Fibroblast of gingiva (primary cell): ENCODE data around the gene KDELR1.

Source experiments
- DNase-seq: peaks from one replicate; pipeline ENCODE4 v3.0.0-alpha.2; 2011; ENCODE audit warnings: low read depth

KDELR1 gene

DNA sequence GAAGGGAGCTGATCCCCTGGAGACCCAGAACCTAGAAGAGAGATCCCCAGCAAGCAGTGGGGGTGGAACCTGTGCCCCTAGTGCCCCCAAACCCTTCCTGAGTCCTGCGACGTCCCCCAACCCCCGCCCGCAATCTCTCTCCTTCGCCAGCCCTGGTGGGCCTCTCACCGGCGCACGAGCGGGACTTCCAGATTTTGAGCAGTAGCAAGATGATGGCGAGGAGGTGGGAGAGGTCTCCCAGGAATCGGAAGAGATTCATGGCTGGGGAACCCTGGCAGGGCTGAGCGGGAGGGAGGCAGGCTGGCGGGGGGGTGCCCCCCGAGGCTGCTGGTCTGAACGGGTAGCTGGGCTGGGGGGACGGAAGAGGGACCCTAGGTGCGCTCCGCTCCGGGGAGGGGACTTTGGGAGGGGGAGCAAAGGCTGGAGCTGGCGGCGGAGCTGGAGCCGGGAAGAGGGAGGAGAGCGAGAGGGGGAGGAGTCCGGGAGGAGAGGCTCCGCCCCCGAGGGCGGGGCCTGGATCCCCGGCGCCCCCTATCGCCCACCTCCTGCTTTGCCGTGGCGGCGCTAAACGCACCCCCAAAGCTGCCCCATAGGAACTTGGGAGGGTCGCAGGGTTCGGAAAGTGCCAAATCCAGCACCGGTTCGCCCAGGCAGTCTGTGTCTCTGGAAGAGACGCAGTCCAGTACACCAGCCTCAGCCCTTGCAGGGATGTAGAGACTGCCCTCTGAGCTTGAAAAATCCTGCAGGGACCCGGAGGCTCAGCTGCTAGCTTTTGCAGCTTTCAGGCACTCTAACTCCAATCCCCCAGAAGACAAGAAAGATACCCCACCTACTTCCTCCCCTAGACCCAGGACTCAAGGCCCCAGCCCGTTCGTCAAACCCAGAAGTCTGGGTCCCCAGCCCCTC, at the start of gene KDELR1:
KDELR1 (minus strand) TSS at position 452 of the 906 bp plus-strand sequence; CDS start at position 259, 193 bp downstream.
- DNase-seq: peak; percentile 64

DNA sequence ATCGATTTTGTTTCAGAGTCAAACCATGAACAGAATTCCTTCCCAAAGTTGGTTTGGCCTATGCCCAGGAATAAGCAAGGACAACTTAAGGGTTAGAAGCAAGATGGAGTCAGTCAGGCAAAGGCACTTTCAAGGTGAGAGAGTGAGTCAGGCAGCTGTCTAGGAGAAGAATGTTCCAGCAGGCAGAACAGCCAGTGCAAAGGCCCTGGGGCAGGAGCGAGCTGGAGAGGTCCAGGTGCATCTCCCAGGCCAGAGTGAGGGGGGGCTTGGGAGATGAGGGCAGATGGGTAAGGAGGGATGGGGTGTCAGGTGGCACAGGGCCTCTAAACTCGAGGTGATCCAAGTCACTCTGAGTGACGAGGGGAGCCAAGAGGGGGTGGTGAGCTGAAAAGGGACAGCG, 45.2 kb upstream of the KDELR1 start:
- no peak for DNase-seq

DNA sequence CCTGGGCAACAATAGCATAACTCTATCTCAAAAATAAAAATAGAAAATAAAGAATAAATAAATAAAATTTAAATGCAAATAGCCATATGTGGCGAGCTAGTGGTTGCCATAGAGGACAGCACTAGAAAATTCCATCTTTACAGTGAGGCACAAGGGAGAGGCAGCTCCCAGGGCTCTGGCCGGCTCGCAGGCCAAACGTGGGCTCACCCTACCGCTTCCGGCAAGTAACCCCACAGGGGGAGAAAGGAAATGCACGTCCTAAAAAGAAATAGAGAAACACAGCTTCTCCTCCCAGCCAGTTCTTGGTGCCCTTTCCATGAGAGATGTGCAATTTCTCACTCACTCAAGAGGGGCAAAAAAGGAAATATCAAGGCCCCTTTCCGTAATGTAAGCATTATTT, 42.0 kb upstream of the KDELR1 start:
- no peak for DNase-seq

GRCh38 chr19:48428670-48429069, 37.3 kb upstream of the KDELR1 start:
- DNase-seq: no peak

DNA sequence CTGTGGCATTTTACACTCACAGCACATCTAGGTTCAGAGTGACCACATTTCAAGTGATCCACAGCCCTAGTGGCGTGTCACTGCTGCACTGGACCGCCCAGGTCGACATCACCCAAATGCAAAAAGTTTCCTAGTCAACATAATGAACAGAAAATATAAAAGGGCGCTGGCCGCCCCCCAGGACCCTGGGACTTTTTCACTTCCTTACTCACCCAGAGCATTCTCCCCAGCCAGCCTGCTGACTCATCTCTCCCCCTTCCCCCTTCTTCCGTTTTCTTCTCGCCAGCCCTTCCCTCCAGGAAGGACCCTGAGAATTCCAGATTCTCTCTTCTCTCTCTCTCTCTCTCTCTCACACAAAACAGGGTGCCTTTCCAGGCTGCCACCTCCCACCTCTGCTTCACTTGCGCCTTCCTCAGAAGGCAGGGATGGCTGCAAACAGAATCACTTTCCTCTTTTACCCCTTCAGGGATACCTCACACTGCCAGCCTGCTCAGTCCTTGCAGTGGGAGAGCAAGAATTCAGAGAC, 33.4 kb upstream of the KDELR1 start:
- DNase-seq: no peak

DNA sequence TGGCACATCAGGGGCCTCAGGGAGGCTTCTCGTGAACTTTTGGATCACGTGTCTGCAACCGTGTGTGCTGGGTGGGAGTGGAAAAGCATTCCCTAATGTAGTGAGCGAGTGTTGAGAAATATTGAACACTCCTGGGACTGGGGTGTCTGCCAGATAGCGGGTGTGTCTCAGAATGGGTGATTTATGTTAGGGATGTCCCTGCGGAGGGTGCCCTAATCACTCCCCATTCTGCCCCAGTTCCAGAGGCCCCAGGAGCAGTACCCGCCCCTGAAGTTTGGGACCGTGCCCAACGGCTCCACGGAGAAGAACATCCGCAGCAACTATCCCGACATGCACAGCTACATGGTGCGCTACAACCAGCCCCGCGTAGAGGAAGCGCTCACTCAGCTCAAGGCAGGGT, 30.2 kb upstream of the KDELR1 start:
- no peak for DNase-seq

DNA sequence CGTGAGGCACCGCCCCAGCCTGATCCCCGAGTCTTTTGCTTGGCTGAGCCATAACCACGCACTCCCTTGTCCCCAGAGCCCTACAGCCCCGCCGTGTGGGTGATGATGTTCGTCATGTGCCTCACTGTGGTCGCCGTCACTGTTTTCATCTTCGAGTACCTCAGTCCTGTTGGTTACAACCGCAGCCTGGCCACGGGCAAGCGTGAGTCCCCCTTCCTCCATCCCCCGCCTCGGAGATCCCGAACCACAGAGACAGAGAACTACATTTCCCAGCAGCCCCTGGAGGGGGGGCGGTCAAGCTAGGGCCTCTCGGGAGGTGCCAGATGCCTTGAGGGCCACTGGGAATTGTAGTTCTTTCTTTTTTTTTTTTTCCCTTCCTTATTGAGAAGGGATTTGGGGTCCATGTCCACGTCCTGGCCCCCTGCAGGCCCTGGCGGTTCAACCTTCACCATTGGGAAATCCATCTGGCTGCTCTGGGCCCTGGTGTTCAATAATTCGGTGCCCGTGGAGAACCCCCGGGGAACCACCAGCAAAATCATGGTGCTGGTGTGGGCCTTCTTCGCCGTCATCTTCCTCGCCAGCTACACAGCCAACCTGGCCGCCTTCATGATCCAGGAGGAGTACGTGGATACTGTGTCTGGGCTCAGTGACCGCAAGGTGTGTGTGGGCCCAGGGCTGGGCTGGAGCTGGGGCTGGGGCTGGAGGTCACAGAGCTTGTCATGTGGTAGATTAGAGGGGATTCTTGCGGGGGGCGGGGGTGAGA, 28.0 kb upstream of the KDELR1 start:
- DNase-seq: peak; percentile 20

GRCh38 chr19:48418317-48419064, 27.1 kb upstream of the KDELR1 start:
- no peak for DNase-seq

DNA sequence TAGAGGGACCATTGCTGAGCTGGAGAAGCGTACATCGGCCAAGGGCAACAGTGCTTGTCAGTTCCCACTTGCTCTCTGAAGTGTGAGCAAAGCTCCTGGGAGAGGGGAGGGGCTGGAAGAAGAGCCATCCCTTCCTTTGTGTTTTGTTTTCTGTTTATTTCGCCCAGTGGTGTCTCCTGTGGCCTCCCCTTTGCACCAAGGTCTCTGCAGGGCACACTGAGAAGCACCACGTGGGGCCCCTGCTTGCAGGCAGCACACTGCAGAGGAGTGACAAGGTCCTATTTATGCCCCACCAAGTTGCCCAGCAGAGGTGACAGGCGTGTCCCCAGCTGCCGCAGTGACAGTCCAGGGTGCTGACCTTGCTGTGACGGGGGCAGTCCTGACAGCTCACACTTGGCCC, 26.1 kb upstream of the KDELR1 start:
- DNase-seq: no peak

DNA sequence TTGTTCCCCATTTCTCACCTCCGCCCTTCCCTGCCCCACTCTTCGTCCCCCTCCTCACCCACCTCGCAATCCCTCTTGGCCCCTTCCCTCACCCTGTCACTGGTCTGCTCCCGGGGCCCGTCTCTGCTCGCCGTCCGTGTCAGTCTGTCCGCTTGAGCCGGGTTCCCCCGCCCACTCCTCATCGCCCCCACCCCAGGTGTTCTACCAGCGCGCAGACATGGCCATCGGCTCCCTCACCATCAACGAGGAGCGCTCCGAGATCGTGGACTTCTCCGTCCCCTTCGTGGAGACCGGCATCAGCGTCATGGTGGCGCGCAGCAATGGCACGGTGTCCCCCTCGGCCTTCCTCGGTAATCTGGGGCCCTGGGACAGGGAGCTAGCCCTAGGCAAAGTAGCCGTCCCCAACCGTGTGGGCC, 24.5 kb upstream of the KDELR1 start:
- DNase-seq: no peak

- peak; percentile 37 for DNase-seq
These were observed 24.0 kb upstream of the KDELR1 start for GRCh38 chr19:48415395-48415794.

- DNase-seq: no peak
These were observed 22.7 kb upstream of the KDELR1 start for GRCh38 chr19:48413879-48414587.

DNA sequence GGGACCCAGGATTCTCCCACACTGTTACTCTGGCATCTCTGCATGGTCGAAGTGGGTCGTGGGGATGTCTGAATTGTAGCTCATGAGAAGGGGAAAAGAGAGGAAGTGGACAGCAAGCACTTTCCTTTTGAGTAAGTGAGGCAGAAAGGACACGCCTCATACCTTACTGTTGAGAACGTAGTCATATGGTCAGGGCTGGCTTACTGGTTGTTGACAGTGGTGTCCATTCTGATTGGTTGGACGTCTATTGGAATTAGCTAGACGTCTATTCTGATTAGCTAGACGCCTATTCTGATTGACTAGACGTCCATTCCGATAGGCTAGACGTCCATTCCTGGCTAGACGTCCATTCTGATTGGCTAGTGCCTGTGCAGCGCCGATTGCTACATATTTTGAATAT, 14.5 kb upstream of the KDELR1 start:
- DNase-seq: no peak

GRCh38 chr19:48405010-48405659, 13.8 kb upstream of the KDELR1 start:
- DNase-seq: no peak

- peak; percentile 46 for DNase-seq
These were observed 12.3 kb upstream of the KDELR1 start for GRCh38 chr19:48403606-48404005.

DNA sequence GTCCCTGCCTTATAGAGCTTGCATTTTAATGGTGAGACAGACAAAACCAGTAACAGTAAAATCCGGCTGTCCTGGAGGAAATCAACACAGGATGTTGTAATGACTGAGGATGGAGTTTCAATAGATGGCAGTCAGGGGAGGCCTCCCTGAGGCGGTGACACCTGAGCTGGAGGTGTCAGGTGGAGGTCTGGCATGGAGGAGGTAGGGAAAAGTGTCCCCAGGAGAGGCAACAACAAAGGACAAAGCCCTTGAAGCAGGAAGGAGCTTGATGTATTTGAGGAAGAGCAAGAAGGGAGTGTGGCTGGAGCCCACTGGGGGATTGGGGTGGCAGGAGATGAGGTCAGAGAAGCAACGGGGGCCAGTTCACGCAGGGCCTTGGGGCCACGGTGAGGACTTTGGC, 9.9 kb upstream of the KDELR1 start:
- no peak for DNase-seq

GRCh38 chr19:48400018-48400742, 8.8 kb upstream of the KDELR1 start:
- peak; percentile 75 for DNase-seq

- DNase-seq: peak; percentile 84
These were observed 7.3 kb upstream of the KDELR1 start for GRCh38 chr19:48398375-48399235.

DNA sequence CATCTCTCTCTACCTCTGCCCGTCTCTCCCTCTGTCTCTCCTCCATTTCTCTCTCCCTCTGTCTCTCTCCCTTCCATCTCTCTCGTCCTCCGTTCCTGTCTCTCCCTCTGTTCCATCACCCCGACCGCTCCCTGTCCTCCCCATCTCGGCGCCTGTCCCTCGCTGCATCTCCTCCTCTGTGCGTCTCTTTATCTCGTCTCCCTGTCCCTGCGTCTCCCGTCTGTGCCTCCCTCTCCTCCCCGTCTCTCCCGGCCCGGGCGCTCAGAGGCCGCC, 6.7 kb upstream of the KDELR1 start:
- no peak for DNase-seq
